K562 (cell line): ENCODE measurements around the gene RAB5B. TPM values are rescaled to one million over a fixed set of nuclear protein-coding genes. Genes with fewer than 3 reads are reported as not detected.

Experiments used
- BMI1 ChIP-seq: fragments of 150-350 bp; IDR thresholded peaks from 2 replicates; pipeline ENCODE4 v1.6.1; 2014; ENCODE audit warnings: low read length
- CHD2 ChIP-seq: IDR thresholded peaks from 2 replicates; pipeline ENCODE4 v1.6.1; 2011; ENCODE audit warnings: low read depth, low read length
- CHD7 ChIP-seq: fragments of 200-600 bp; sonication (generic); IDR thresholded peaks from one replicate; pipeline ENCODE4 v1.6.1; 2012; ENCODE audit warnings: mild to moderate bottlenecking, low read depth, low read length, inconsistent platforms
- HDAC8 ChIP-seq: fragments of 450-650 bp; IDR thresholded peaks from 2 replicates; pipeline ENCODE4 v1.6.1; 2016; ENCODE audit warnings: mild to moderate bottlenecking, missing genetic modification characterization, moderate library complexity, missing compliant biosample characterization
- L3MBTL2 ChIP-seq: fragments of 450-650 bp; IDR thresholded peaks from 2 replicates; pipeline ENCODE4 v1.6.1; 2016; ENCODE audit warnings: mild to moderate bottlenecking, moderate library complexity
- MEF2D ChIP-seq: conservative IDR thresholded peaks from 2 replicates; pipeline ENCODE4 v1.6.1; 2016; ENCODE audit warnings: low read depth, missing genetic modification characterization, missing compliant biosample characterization
- SAP30 ChIP-seq: fragments of 200-600 bp; sonication (generic); IDR thresholded peaks from 2 replicates; pipeline ENCODE4 v1.6.1; 2012; ENCODE audit warnings: borderline replicate concordance, low read depth, mild to moderate bottlenecking, moderate library complexity, low read length, control low read depth, inconsistent platforms; ENCODE audit not compliant: insufficient read depth, poor library complexity, severe bottlenecking
- TCF7L2 ChIP-seq: fragments of 150-350 bp; IDR thresholded peaks from 2 replicates; pipeline ENCODE4 v1.6.1; 2016; ENCODE audit warnings: low read depth, mild to moderate bottlenecking, low read length, moderate library complexity
- TRIM24 ChIP-seq, 2 experiments: fragments of 450-650 bp; IDR thresholded peaks; 2 replicates each; pipeline ENCODE4 v1.6.1; 2016
- ZNF146 ChIP-seq: IDR thresholded peaks from one replicate; pipeline ENCODE4 v1.6.1; 2018; ENCODE audit warnings: missing compliant biosample characterization; ENCODE audit not compliant: unreplicated experiment
- ZNF311 ChIP-seq: fragments of 250-450 bp; sonication (Bioruptor Pico); IDR thresholded peaks from 2 replicates; pipeline ENCODE4 v1.4.0; 2020; ENCODE audit warnings: mild to moderate bottlenecking, moderate library complexity
- ZNF57 ChIP-seq: fragments of 450-650 bp; formaldehyde crosslinking; IDR thresholded peaks from 2 replicates; pipeline ENCODE4 v1.4.0; 2020; ENCODE audit warnings: mild to moderate bottlenecking, moderate library complexity
- polyA plus RNA-seq, 8 experiments: library from polyadenylated mRNA; depleted of rRNA in 4 of 8; stranded (reverse) in 5 of 8; unstranded in 3 of 8; fragments of >200 nt; fragmentation: Nextera tagmentation in 2 of 8; fragmentation: Illumina TruSeq in 1 of 8; extraction: Ambion mirVana in 2 of 8; extraction: Trizol in 1 of 8; gene quantifications; 2 replicates each; pipeline versions ENCODE4 v1.2.1 to v1.2.3, GENCODE V29; 2011 to 2014; ENCODE audit warnings: inconsistent platforms in 1 of 8, missing spikeins in 1 of 8
- total RNA-seq, 7 experiments: library from RNA; depleted of rRNA in 6 of 7; stranded (reverse); fragments of >200 nt in 6 of 7; fragmentation: Illumina TruSeq in 2 of 7; extraction: Trizol in 2 of 7; gene quantifications; 2 replicates each; pipeline versions ENCODE4 v1.2.1 to v1.2.3, GENCODE V29; 2011 to 2021; ENCODE audit warnings: low replicate concordance in 1 of 7
- TF ChIP-seq, protein P1 (sequence below): sonication (generic); formaldehyde crosslinking; IDR thresholded peaks from 2 replicates; pipeline ENCODE4 v1.8.0; 2022; ENCODE audit warnings: missing genetic modification reagents, mild to moderate bottlenecking, moderate library complexity, borderline replicate concordance
- TF ChIP-seq, protein P2 (sequence below): fragments of 250-450 bp; sonication (Bioruptor Pico); IDR thresholded peaks from 2 replicates; pipeline ENCODE4 v1.5.0; 2021

Gene RAB5B
- total and polyA plus RNA-seq, 9 of the 15 experiments (the other 6 are each of a cell fraction or from before 2014, with no cell fraction given) = 6.8 to 73.8 (median 25.2) TPM

DNA sequence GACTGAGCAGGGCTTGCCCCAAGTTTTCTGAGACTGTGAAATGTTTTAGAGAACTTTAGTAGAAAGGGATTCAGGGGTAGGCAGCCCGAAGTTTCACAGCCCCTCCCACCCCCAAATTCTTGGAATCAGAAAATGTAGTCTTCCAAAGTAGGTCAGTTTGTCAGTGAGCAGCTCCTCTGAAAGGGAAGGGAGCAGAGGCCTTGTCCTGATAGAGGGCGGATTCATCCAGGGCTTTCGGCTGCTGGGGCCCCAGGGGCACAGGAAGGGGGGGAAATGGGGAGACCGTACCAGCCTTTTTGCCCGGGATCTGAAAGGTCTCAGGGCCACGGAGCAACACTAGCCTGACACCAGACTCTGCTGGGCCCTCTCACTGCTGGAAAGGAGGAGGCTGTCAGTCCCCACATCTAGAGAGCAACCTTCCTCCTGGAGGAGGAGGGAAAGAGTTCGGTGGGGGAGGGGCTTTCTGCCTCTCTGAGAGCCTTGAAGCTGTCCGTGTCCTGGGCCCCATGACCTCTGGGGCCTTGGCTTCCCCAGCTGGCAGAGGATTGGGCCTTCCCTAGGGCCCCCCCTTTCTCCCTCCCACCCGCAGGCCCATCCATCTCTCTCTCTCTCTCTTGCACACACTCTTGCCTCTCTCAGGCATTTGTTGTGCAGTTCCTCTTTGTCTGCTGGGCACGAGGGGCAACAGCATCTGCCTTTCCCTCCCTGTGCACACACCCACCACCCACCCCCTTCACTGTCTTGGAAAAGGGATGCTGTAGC, 46.7 kb downstream of the RAB5B start, which contains the start of gene IKZF4 (continued):
- TF ChIP-seq CHD7 = no peak
- TF ChIP-seq ZNF57 (CRISPR knock-in tag) = no peak
- TF ChIP-seq, protein P1, sequence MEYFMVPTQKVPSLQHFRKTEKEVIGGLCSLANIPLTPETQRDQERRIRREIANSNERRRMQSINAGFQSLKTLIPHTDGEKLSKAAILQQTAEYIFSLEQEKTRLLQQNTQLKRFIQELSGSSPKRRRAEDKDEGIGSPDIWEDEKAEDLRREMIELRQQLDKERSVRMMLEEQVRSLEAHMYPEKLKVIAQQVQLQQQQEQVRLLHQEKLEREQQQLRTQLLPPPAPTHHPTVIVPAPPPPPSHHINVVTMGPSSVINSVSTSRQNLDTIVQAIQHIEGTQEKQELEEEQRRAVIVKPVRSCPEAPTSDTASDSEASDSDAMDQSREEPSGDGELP (CRISPR knock-in tag) = peak; percentile 87
- TF ChIP-seq TRIM24 (IDR thresholded peaks at IDR 0.05) = 0 out of 4 replicates have a peak, but pooled peaks of 1 of the 2 experiments have one; percentile 6
- no peak for TF ChIP-seq BMI1
- TF ChIP-seq CHD2 = peak; percentile 47
- TF ChIP-seq HDAC8 (tag) = no peak
- TF ChIP-seq TCF7L2 = no peak
- peak; percentile 35; the same call in 1 of the 2 replicates for TF ChIP-seq L3MBTL2
- TF ChIP-seq, protein P2, sequence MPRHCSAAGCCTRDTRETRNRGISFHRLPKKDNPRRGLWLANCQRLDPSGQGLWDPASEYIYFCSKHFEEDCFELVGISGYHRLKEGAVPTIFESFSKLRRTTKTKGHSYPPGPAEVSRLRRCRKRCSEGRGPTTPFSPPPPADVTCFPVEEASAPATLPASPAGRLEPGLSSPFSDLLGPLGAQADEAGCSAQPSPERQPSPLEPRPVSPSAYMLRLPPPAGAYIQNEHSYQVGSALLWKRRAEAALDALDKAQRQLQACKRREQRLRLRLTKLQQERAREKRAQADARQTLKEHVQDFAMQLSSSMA = no peak
- no peak for TF ChIP-seq ZNF311 (CRISPR knock-in tag)
- TF ChIP-seq SAP30 = peak; percentile 31
- peak; percentile 51; the same call in 1 of the 2 replicates for TF ChIP-seq MEF2D (tag)
- no peak for TF ChIP-seq ZNF146 (CRISPR knock-in tag)
